ENCODE data around the gene TRIM67. TPM values are rescaled to one million over a fixed set of nuclear protein-coding genes. Genes with fewer than 3 reads are reported as not detected.
A peak's percentile ranks its signal among the peaks of the same experiment; 100 is the strongest.

The TRIM67 gene
- total RNA-seq, 2 experiments from 2014 or later: not detected

DNA sequence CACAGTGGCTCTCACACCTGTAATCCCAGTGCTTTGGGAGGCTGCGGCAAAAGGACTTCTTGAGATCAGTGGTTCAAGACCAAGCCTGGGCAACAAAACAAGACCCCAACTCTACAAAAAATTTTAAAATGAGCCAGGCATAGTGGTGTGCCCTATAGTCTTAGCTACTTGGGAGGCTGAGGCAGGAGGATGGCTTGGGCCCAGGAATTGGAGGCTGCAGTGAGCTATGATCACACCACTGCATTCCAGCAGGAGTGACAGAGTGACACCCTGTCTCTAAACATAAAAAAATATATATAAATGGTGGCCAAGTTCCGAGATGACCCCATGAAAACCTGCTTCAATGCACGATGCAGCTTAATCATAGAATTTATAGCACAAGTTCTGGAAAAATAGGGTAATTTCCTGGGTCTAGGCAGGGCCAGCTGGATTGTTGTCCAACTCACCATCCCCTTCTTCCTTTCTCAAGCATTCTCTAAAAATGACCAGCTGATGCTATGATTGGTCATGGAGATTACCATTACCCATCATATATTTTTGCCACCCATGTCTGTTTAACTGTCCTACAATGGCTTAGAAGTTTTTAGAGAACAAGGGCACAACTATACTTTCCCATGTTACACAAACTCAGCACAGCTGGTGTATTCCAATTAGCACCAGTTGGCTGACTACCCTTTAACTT lies 73.8 kb downstream of the TRIM67 start:
- H3K36me3 Mint-ChIP-seq (ENCODE audit: low read depth): peaks cover 38% of the 10 kb centered on the region
- no peaks in the 10 kb centered on the region for H3K27me3 Mint-ChIP-seq (ENCODE audit: low read depth)
- no peak overlapping the region for H3K4me3 Mint-ChIP-seq
- DNase-seq: no peak
- CTCF ChIA-PET: interaction anchor here (0.6 to 0.7 kb wide), 2 partner anchors 151 to 300 kb away, joined by 3 to 4 read pairs; no protein-coding TSS in a partner anchor
- intact Hi-C loops (cut with micrococcal nuclease): no loop called here
- H3K4me1 Mint-ChIP-seq (ENCODE audit: low read depth): peaks cover 39% of the 10 kb centered on the region
- H3K9me3 Mint-ChIP-seq: no peaks in the 10 kb centered on the region
- H3K27ac Mint-ChIP-seq: no peak overlapping the region

DNA sequence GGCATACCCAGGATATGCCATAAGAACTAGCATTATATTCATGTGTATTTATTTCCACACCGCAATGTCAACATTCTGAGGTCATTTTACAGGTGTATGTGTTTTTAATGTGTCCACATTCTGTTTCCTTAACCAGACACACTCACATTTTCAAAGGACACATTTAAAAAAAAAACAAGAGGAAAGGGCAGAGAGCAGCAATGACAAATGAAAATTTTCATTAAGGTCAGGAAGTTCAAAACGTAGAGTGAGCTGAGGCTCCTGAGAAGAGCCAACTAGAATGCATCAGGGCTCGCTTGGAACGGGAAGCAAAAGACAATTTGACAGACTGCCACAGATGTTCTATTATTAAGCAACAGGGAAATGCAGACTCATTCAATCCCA lies 74.3 kb downstream of the TRIM67 start:
- no peak overlapping the region for H3K27ac Mint-ChIP-seq
- no peaks in the 10 kb centered on the region for H3K27me3 Mint-ChIP-seq (ENCODE audit: low read depth)
- no peak for DNase-seq
- no peak overlapping the region for H3K4me3 Mint-ChIP-seq
- peaks cover 39% of the 10 kb centered on the region for H3K4me1 Mint-ChIP-seq (ENCODE audit: low read depth)
- H3K36me3 Mint-ChIP-seq (ENCODE audit: low read depth): peaks cover 38% of the 10 kb centered on the region
- H3K9me3 Mint-ChIP-seq: no peaks in the 10 kb centered on the region
- intact Hi-C loops (cut with micrococcal nuclease): no loop called here
- CTCF ChIA-PET: no interaction called here

DNA sequence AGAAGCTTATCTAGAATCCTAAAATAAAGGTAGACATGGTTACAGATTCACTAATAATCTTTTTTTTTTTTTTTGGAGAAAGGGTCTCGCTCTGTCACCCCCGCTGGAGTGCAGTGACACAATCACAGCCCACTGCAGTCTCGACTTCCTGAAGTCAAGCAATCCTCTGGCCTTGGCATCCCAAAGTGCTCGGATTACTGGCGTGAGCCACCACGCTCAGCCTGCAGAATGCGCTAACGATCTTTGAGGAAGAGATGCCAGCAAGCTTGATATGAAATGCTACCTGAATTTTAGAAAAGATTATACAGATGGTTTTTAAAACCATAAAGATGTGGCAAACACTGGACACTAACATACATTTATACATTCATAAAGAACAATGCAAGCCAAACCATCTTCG lies 75.1 kb downstream of the TRIM67 start:
- Mint-ChIP-seq H3K36me3 (ENCODE audit: low read depth) (peaks cover 38% of the 10 kb centered on the region), H3K27ac (no peak overlapping the region), H3K27me3 (ENCODE audit: low read depth) (no peaks in the 10 kb centered on the region), H3K4me1 (ENCODE audit: low read depth) (peaks cover 41% of the 10 kb centered on the region), H3K9me3 (no peaks in the 10 kb centered on the region), H3K4me3 (no peak overlapping the region)
- DNase-seq: no peak
- CTCF ChIA-PET: no interaction called here
- intact Hi-C loops (cut with micrococcal nuclease): no loop called here

DNA sequence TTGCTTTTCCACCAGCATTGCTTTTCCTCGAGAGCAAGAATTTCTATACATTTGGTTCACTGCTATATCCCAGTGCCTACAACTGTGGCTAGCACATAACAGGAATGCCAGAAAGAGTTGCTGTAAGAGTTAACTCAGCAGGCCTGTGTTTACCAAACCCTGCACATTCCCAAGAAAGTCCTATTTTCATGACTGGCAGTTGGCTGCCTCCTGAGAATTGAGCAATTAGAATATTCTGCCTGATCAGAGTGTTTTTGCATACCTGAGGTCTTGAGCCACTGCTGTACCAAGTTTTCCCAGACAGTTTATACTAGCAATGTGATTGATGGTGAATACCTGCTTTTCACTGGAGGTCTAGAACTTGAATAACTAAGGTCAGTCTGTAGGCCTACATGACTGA lies 76.4 kb downstream of the TRIM67 start:
- Mint-ChIP-seq H3K36me3 (ENCODE audit: low read depth) (peaks cover 36% of the 10 kb centered on the region), H3K4me1 (ENCODE audit: low read depth) (peaks cover 49% of the 10 kb centered on the region), H3K27ac (no peak overlapping the region), H3K4me3 (no peak overlapping the region), H3K9me3 (no peaks in the 10 kb centered on the region), H3K27me3 (ENCODE audit: low read depth) (no peaks in the 10 kb centered on the region)
- DNase-seq: no peak
- CTCF ChIA-PET: no interaction called here
- intact Hi-C loops (cut with micrococcal nuclease): no loop called here

DNA sequence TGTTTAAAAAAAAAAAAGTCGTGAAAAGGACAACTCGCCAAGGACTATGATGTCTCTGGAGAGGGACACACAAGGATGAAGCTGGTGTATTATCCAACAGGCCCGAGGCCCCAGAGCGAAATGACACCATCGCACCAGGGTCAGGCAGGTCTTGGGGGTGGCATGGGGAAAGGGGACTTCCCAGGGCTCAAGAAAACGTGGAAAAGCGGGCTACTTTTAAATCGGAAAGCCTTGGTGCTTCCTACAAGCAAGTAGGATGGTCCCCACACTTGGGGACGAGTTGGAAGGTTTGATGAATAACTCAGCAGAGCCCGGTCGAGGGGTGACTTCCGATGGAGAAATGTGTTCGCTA lies 78.6 kb downstream of the TRIM67 start:
- Mint-ChIP-seq H3K4me1 (ENCODE audit: low read depth) (peaks cover 58% of the 10 kb centered on the region), H3K4me3 (peak overlapping the region; percentile 97), H3K9me3 (no peaks in the 10 kb centered on the region), H3K27ac (peak overlapping the region; percentile 82), H3K27me3 (ENCODE audit: low read depth) (no peaks in the 10 kb centered on the region), H3K36me3 (ENCODE audit: low read depth) (peaks cover 39% of the 10 kb centered on the region)
- CTCF ChIA-PET: interaction anchor here (0.7 to 1.0 kb wide), 2 partner anchors 8 to 597 kb away, joined by 4 to 6 read pairs; no protein-coding TSS in a partner anchor
- no peak for DNase-seq
- intact Hi-C loops (cut with micrococcal nuclease): loop anchor here (2.0 to 5.0 kb wide), 3 partner anchors 182 to 598 kb away; partner anchors contain the start of genes COG2, EGLN1 and TSNAX

DNA sequence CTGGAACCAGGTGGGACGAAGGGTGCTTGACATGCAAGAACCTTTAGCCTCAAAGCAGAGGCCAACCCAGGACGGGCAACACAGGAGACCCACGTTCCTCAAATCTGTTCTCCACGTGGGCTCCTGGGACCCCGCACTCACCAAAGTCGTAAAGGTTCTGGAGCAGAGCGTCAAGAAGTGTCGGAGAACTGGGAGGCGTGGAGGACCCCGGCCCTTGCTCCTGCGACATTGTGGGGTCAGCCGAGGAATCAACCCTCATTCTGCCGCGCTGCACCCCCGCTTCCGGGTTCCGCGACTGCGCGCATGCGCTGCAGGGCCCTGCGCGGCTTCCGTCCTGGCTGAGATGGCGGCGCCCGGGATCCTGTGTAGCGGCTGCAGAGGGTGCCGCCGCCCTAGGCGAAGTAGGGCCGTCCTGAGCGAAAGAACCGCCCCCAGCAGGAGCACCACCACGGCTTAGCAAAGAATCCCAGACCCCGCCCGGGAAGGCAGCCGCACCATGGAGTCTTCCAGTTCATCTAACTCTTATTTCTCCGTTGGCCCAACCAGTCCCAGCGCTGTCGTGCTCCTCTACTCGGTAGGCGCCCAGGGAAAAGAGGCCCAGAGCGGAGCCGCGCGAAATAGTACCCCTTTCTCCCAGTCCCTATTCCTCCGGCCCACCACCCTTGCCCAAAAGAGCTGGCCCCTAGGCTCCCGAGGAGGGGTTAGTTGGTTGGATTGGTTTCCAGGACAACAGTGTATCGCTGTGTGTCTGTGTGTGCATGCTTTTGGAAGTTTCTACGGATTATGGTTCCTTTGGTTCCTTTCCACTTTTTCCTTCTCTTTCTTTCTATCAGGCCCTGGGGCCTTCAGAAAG lies 79.3 kb downstream of the TRIM67 start, which contains the start of gene GNPAT:
GNPAT (plus strand) TSS at position 330 of the 853 bp plus-strand sequence; CDS start at position 497, 167 bp downstream.
- Mint-ChIP-seq H3K4me3 (peak within 1 kb of the TSS; percentile 97), H3K36me3 (ENCODE audit: low read depth) (peaks cover 36% of the 10 kb centered on the region), H3K9me3 (no peaks in the 10 kb centered on the region), H3K27me3 (ENCODE audit: low read depth) (no peaks in the 10 kb centered on the region), H3K4me1 (ENCODE audit: low read depth) (peaks cover 58% of the 10 kb centered on the region), H3K27ac (peak within 1 kb of the TSS; percentile 82)
- DNase-seq: peak; percentile 90
- intact Hi-C loops (cut with micrococcal nuclease): loop anchor here (1.0 to 5.0 kb wide), 8 partner anchors 30 to 598 kb away; partner anchors contain the start of genes COG2, EGLN1, SPRTN and TSNAX
- CTCF ChIA-PET: interaction anchor here (0.7 to 1.4 kb wide), 4 partner anchors 9 to 599 kb away, joined by 3 to 6 read pairs (median 4); no protein-coding TSS in a partner anchor

DNA sequence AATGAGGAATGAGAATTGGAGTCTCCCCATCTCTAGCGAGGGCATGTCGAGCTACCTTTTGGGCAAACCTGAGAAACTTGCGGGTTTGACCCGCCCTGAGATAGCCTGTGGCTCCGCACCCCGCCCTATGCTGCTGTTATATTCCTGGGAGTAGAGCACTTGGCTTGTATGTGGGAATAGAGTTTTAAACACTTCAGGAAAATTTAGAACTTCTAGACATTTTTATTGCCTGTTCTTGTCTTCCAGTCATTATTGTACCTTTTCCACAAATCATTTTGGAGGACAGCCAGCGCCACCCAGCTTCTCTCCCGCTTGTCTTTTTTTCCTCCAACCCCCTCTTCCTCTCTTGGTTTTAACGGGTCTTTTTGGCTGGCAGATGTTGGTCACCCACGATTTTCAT lies 79.9 kb downstream of the TRIM67 start:
- Mint-ChIP-seq H3K27me3 (ENCODE audit: low read depth) (no peaks in the 10 kb centered on the region), H3K4me3 (peak overlapping the region; percentile 97), H3K27ac (peak overlapping the region; percentile 82), H3K36me3 (ENCODE audit: low read depth) (peaks cover 30% of the 10 kb centered on the region), H3K4me1 (ENCODE audit: low read depth) (peaks cover 55% of the 10 kb centered on the region), H3K9me3 (no peaks in the 10 kb centered on the region)
- CTCF ChIA-PET: interaction anchor here (0.7 to 1.4 kb wide), 2 partner anchors 28 to 600 kb away, joined by 3 to 4 read pairs; no protein-coding TSS in a partner anchor
- DNase-seq: peak; percentile 50
- intact Hi-C loops (cut with micrococcal nuclease): loop anchor here (1.0 to 5.0 kb wide), 8 partner anchors 30 to 599 kb away; partner anchors contain the start of genes COG2, EGLN1, SPRTN and TSNAX

DNA sequence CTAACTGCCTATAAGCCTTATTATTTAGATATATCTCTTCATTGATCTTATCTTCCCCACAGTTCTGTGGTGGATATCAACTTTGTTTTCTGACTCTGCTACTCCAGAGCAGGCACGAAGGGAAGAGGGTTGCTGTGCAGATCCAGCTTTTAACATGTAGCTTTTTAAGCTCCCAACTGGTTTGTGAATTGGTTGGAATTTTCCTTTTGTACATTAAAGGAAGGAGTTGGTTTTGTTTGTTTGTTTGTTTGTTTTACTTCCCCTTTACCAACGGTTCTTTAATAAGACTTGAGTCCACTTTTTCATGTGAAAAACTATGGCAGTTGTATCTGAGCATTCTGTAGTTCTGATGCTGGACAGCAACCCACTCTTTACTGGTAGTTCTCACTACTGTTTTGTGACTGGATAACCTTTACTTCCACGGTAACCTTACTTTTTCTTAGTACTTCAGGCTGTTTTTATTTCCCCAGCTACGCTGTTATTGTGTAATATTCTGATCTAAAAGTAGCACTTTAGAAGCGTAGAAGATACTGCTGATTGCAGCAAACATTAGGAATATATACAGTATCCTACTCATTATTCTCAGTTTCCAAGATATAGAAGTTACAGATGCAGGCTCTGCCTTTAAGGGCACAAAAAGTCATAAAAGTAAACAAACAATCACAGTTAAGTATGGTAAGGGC lies 80.8 kb downstream of the TRIM67 start:
- no peak overlapping the region for H3K27ac Mint-ChIP-seq
- peak overlapping the region; percentile 97 for H3K4me3 Mint-ChIP-seq
- DNase-seq: no peak
- intact Hi-C loops (cut with micrococcal nuclease): loop anchor here (5.0 kb wide), 1 partner anchor 180 kb away; the partner anchor contains the start of gene EGLN1
- H3K36me3 Mint-ChIP-seq (ENCODE audit: low read depth): peaks cover 25% of the 10 kb centered on the region
- H3K9me3 Mint-ChIP-seq: no peaks in the 10 kb centered on the region
- H3K4me1 Mint-ChIP-seq (ENCODE audit: low read depth): peaks cover 49% of the 10 kb centered on the region
- CTCF ChIA-PET: interaction anchor here (1.4 kb wide), 1 partner anchor 601 kb away, joined by 4 read pairs; no protein-coding TSS in a partner anchor
- H3K27me3 Mint-ChIP-seq (ENCODE audit: low read depth): no peaks in the 10 kb centered on the region

DNA sequence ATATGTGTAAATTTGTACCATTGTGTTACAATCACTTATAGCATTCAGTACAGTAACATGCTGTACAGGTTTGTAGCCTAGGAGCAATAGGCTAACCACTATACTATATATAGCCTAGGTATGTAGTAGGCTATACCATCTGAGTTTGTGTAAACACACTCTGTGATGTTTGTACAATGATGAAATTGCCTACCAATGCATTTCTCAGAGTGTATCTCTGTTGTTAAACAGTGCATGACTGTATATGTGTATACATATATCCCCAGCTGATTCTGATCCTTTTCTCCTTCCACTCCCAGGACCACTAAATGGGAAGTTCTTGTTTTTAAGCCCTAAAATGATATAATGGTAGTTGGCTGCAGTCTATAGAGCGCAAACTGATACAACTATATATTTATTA lies 86.9 kb downstream of the TRIM67 start:
- peaks cover 16% of the 10 kb centered on the region for H3K36me3 Mint-ChIP-seq (ENCODE audit: low read depth)
- no peak overlapping the region for H3K4me3 Mint-ChIP-seq
- intact Hi-C loops (cut with micrococcal nuclease): no loop called here
- H3K27ac Mint-ChIP-seq: no peak overlapping the region
- DNase-seq: no peak
- no peaks in the 10 kb centered on the region for H3K27me3 Mint-ChIP-seq (ENCODE audit: low read depth)
- peaks cover 15% of the 10 kb centered on the region for H3K4me1 Mint-ChIP-seq (ENCODE audit: low read depth)
- CTCF ChIA-PET: interaction anchor here (0.7 kb wide), 1 partner anchor 38 kb away, joined by 3 read pairs; no protein-coding TSS in a partner anchor
- H3K9me3 Mint-ChIP-seq: no peaks in the 10 kb centered on the region

DNA sequence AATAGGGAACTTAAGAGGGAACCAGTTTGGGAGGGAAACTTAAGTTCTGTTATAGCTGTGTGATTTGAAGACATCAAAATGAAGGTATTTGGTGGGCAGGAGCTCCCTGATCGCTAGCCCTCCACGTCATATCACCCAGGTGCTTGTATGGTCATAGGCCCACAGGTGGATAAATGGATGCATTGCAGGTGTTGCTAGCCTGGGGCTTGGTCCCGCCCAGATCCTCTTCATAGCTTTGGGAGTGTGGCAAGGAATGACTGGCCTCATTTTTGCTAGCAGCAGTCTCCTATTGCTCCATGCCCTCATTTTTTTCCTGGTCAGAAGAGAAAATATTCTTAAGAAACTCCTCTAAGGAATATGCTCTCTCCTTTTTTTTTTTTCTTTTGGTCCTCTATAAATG lies 90.5 kb downstream of the TRIM67 start:
- H3K27ac Mint-ChIP-seq: no peak overlapping the region
- CTCF ChIA-PET: no interaction called here
- H3K36me3 Mint-ChIP-seq (ENCODE audit: low read depth): peaks cover 30% of the 10 kb centered on the region
- no peak for DNase-seq
- peaks cover 3% of the 10 kb centered on the region for H3K4me1 Mint-ChIP-seq (ENCODE audit: low read depth)
- no peaks in the 10 kb centered on the region for H3K27me3 Mint-ChIP-seq (ENCODE audit: low read depth)
- H3K9me3 Mint-ChIP-seq: peaks cover under 1% of the 10 kb centered on the region
- no peak overlapping the region for H3K4me3 Mint-ChIP-seq
- intact Hi-C loops (cut with micrococcal nuclease): no loop called here

DNA sequence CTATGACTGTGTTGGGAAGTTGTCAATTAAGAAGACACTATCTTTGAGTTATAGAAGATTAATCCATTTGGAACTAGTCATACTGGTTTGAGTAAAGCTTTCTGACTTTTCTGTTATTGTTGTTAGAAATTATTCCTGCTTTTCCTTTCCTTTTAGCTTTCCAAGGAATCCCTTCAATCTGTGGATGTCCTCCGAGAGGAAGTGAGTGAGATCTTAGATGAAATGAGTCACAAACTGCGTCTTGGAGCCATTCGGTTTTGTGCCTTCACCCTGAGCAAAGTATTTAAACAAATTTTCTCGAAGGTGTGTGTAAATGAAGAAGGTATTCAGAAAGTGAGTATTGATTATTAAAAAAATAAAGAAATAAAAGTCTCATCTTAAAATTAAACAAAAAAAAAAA lies 98.5 kb downstream of the TRIM67 start:
- Mint-ChIP-seq H3K9me3 (peaks cover 11% of the 10 kb centered on the region), H3K27me3 (ENCODE audit: low read depth) (no peaks in the 10 kb centered on the region), H3K27ac (no peak overlapping the region), H3K4me3 (no peak overlapping the region), H3K36me3 (ENCODE audit: low read depth) (peaks cover 50% of the 10 kb centered on the region), H3K4me1 (ENCODE audit: low read depth) (no peaks in the 10 kb centered on the region)
- no peak for DNase-seq
- intact Hi-C loops (cut with micrococcal nuclease): no loop called here
- CTCF ChIA-PET: no interaction called here

DNA sequence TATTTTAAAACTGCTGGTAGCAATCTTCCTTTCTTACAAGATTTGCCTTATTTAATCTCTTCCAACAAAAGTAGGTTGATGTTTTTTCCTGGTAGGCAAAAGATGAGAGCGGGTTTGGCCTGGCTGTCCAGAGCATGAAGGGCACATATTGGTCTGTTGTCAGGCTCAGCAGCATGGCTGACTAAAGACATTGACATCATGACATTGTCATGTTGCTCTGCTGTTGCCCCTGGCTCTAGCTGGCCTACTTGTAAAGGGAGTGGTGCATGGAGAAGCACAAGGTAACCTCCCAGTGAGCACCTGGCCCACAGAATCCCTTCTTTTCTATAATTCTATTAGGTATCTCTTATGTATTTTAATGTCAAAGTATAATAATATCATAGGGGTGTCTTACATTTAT lies 102.8 kb downstream of the TRIM67 start:
- Mint-ChIP-seq H3K27me3 (ENCODE audit: low read depth) (no peaks in the 10 kb centered on the region), H3K36me3 (ENCODE audit: low read depth) (peaks cover 43% of the 10 kb centered on the region), H3K27ac (no peak overlapping the region), H3K4me3 (no peak overlapping the region), H3K9me3 (no peaks in the 10 kb centered on the region), H3K4me1 (ENCODE audit: low read depth) (no peaks in the 10 kb centered on the region)
- CTCF ChIA-PET: no interaction called here
- intact Hi-C loops (cut with micrococcal nuclease): no loop called here
- DNase-seq: no peak

Data from activated naive CD4-positive, alpha-beta T cell treated with anti-CD3 and anti-CD28 coated beads for 36 hours (primary cell).